T-helper 1 cell treated with Interleukin-12 subunit alpha and Interleukin-12 subunit beta and Interleukin-4 antibody, amounts not matched to agents 30 ng/mL and 1 ng/mL, for 36 hours (primary cell): ENCODE data around the gene SEC14L5. TPM values are rescaled to one million over a fixed set of nuclear protein-coding genes. Genes with fewer than 3 reads are reported as not detected.

Experiments
- intact Hi-C: fragments of 100-400 bp; cut with micrococcal nuclease; formaldehyde crosslinking; loops from one replicate; pipeline ENCODE4 v1.15.1; 2024
- total RNA-seq: library from RNA; stranded (reverse); gene quantifications from 2 replicates; pipeline ENCODE4 v1.2.3, GENCODE V29; 2022

The SEC14L5 gene
- total RNA-seq, 1 donor from 2014 or later: not detected

DNA sequence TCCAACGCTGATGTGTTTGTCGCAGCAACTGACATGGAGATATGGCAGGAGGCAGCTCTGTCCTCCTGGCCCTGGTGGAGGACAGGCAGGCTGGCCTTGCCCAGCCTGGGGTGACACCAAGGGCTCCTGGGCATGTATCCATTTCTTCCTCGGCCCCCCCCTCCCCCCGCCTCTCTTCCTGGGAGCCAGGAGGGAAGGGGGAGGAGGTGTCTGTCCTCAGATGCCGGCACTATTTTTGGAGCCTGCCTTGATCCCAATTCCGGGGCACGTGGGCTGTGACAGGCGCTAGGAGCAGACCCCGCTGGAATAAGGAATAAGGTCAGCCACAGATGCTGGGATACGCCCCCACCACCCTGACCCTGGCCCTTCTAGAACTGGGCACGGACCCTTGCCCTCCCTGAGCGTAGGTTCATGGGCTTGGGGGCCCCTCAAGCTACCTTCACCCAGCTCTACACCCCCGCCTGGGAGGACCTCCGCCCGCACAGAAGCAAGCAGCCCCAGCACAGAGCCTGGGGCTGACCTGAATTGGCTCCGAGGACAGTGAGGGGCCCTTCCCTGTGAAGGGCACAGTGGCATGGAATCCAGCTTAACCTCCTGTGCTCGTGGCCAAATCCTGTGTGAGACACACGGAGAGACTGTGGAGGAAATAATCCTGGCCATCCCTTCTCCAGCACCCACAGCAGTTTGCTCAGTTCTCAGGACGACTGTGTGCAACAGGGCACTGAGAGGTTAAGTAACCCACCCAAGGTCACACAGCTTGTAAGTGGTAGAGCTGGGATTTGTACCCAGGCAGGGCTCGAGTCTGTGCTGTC lies 24.1 kb downstream of the SEC14L5 start:
- intact Hi-C loops: no loop called here

DNA sequence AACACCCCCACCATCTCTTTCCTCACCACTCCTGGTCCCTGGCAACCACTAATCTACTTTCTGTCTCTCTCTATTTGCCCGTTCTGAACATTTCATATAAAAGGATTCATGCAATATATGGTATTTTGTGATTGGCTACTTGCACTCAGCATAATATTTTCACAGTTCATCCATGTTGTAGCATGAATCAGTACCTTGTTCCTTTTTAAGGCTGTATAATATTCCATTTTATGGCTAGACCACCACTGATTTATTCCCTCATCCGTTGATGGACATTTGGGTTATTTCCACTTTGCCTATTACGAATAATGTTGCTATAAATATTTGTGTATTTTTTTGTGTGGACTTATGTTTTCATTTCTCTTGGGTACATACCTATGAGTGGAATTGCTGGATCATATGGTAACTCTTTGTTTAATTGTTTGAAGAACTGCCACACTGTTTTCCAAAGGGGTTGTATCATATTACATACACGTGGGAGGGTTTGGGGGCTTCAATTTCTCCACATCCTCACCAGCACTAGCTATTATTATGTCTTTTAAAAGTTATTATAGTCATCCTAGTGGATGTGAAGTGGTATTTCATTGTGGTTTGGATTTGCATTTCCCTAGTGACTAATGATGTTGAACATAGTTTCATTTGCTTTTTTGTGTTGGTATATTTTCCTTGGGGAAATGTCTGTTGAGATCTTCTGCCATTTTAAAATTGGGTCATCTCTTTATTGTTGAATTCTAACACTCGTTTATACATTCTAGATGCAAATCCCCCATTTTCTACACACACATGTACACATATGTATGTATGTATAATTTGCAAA lies 26.3 kb downstream of the SEC14L5 start:
- intact Hi-C loops: no loop called here

DNA sequence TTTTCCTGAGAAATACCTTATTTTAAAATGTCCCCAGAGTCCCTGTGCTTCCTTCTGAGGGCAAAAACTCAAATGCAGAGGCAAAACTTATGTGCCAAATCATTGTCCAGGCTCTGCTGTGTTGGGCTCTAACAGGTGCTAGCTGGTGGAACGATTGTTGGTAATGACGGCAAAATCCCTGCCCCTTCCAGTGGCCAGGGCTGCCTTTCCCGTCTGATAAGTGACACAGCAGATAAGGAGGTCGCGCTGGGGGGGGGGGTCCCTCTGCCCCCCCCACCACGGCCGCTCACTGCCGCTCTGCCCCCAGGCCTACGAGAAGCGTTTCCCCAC lies 29.1 kb downstream of the SEC14L5 start:
- intact Hi-C loops: no loop called here

GRCh38 chr16:4987580-4988374 lies 29.6 kb downstream of the SEC14L5 start:
- intact Hi-C loops: no loop called here

- intact Hi-C loops: no loop called here
These were observed 30.5 kb downstream of the SEC14L5 start for GRCh38 chr16:4988647-4989046.

DNA sequence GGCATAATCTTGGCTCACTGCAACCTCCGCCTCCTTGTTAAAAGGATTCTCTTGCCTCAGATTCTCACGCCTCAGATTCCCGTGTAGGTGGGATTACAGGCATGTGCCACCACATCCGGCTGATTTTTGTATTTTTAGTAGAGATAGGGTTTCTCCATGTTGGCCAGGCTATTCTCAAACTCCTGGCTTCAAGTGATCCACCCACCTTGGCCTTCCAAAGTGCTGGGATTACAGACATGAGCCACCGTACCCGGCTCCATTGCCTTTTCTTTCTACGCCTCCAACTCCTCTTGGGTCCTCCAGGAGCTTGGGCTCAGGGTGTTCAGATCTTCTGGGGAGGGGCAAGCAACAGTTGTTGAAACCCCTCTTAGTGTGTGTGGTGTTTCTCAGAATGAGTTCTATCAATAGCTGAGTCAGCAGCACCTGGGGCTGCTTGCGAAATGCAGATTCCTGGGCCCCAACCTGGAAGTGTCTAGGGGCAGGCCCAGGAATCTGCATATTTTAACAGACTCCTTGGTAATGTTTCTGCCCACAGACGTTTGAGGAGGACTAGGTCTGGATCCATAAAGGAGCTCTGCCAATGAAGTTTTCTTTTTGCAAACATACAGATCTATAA lies 31.4 kb downstream of the SEC14L5 start:
- intact Hi-C loops: no loop called here

GRCh38 chr16:4990415-4990814 lies 32.3 kb downstream of the SEC14L5 start:
- intact Hi-C loops: no loop called here

DNA sequence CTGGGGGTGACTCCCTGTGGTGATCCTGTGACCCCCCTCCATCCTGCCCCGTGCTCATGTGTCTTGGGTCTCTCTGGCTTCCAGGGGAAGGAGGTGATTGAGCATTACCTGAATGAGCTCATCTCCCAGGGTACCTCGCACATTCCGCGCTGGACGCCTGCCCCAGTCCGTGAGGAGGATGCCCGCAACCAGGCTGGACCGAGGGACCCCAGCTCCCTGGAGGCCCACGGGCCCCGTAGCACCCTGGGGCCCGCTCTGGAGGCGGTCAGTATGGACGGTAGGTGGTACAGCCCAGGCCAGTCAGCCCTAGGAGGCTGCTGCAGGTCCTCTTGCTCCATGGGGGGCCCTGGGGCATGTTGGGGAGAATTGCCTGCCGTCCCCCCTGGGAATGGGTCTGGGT lies 33.6 kb downstream of the SEC14L5 start:
- intact Hi-C loops: no loop called here

GRCh38 chr16:4994719-4995434 lies 36.7 kb downstream of the SEC14L5 start:
- intact Hi-C loops: no loop called here

GRCh38 chr16:5000573-5001001 lies 42.5 kb downstream of the SEC14L5 start:
- intact Hi-C loops: no loop called here

DNA sequence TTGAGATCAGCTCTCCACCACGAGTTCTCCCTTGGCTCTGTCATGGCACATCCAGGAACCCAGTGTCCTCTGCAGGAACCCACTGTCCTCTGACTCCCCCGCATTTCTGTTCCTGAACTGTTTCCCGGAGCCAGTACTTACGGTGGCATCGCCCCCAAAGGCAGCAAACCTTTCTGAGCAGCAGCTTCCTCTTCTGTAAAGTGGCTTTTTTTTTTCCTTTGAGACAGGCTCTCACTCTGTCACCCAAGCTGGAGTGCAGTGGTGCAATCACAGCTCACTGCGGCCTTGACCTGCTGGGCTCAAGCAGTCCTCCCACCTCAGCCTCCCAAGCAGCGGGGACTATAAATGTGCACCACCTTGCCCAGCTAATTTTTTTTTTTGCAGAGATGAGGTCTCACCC lies 43.4 kb downstream of the SEC14L5 start:
- intact Hi-C loops: no loop called here

DNA sequence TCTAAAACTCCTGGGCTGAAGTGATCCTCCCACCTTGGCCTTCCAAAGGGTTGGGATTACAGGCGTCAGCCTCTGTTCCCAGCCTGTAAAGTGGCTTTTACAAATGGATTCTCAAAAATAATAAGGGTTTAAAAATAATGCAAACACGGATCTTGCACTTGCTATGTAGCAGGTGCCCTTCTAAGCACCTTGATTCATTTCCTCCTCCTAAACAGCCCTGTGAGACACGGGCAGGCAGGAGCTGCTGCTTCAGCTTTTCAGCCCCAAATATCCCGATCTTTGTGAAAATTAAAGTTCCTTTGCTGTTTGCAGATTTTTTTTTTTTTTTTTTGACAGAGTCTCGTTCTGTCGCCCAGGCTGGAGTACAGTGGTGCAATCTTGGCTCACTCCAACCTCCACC lies 43.9 kb downstream of the SEC14L5 start:
- intact Hi-C loops: no loop called here

DNA sequence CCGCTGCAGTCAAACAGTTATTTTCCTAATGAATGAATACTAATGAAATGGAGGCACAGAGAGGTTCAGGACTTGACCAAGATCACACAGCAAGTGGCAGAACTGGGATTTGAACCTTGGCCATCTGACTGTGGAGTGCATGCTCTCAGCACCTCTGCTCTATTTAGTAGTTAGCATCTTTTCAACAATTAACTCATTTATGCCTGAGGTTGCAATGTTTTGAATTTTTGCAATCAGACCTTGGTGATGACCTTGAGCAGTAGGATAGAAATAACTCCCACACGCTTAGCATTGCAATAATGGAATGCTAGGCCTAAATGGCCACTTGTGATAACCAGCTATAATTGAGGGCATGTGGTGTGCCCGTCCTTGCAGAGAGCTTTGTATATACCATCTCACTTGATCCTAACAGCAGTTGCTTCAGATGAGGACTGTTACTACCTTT lies 44.6 kb downstream of the SEC14L5 start:
- intact Hi-C loops: no loop called here

DNA sequence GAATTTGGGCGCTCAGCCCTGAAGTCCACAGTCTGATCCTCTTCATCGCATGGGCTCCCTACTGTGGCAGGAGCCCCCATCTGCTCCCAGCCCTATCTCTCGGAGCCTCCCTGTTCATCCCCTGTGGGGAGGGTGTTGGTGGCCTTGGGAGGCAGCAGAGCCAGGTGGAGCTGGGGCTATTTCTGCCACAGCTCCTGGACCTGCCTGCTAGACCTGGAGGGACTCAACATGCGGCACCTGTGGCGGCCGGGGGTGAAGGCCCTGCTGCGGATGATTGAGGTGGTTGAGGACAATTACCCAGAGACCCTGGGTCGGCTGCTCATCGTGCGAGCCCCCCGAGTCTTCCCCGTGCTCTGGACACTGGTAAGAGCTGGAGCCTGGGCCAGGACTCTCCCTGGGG lies 45.1 kb downstream of the SEC14L5 start:
- intact Hi-C loops: no loop called here

DNA sequence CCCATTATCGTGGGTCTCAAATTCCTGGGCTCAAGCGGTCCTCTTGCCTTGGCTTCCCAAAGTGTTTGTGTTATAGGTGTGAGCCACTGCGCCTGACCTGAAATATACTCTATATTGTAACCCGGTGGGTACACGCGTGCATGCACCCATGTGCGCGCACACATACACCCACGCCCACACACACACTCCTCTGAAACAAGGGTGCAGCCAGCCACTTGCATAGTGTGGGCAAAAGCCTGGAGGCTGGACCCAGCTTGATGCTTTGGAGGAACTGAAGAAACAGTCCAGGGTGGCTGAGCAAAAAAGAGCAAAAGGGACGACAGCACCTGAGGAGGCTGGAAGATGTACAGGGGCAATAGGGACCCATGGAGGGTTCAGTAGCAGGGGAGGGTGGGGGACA lies 45.7 kb downstream of the SEC14L5 start:
- intact Hi-C loops: no loop called here

- intact Hi-C loops: no loop called here
These were observed 46.2 kb downstream of the SEC14L5 start for GRCh38 chr16:5004311-5004710.

DNA sequence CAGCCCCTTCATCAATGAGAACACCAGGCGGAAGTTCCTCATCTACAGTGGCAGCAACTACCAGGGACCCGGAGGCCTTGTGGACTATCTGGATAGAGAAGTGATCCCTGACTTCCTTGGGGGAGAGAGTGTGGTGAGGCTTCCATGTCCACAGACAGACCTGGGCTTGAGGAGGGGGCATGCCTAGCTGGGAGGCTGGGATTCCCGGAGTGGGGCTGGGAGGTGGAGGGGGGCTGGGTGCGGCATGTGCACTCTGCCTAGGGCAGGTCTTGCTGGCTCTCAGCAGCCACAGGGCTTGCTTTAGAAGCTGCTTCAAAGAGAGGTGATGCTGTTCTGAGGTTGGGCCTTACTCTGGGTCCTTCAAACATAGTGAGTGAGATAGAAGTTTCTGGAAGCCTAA lies 47.8 kb downstream of the SEC14L5 start:
- intact Hi-C loops: no loop called here

GRCh38 chr16:5006348-5007193 lies 48.4 kb downstream of the SEC14L5 start:
- intact Hi-C loops: no loop called here

- intact Hi-C loops: no loop called here
These were observed 49.1 kb downstream of the SEC14L5 start for GRCh38 chr16:5007256-5007655.

DNA sequence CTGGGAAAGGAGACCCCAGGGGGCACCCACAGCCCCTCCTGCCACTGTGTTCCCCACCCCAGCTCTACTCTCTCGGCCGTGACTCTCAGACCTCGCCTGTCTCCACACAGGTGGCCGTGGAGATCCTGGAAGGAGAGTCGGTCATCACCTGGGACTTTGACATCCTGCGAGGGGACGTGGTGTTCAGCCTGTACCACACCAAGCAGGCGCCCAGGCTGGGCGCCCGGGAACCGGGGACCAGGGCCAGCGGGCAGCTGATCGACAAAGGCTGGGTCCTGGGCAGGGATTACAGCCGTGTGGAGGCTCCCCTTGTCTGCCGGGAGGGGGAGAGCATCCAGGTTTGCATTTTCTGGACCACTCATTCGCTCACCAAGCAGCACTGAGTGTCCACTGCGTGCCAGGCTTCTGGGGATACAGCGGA lies 50.2 kb downstream of the SEC14L5 start:
- intact Hi-C loops: no loop called here
